OCI-M2 (cell line): ENCODE measurements around the gene SPATA31E1.
"Not testable (repeated sequence)": the region's sequence is repeated elsewhere in the genome, so short reads cannot be mapped to it uniquely, and the experiment has no call there.

Experiments used
- DNase-seq: peaks from one replicate; lab custom pipeline; 2025; ENCODE audit not compliant: unreplicated experiment; lab: John Stamatoyannopoulos, UW

SPATA31E1 gene

GRCh38 chr9:87919013-87919412, 36.3 kb downstream of the SPATA31E1 start:
- DNase-seq: not testable (repeated sequence)

GRCh38 chr9:87921561-87921960, 38.9 kb downstream of the SPATA31E1 start:
- not testable (repeated sequence) for DNase-seq

GRCh38 chr9:87923012-87923411, 40.3 kb downstream of the SPATA31E1 start:
- not testable (repeated sequence) for DNase-seq

DNA sequence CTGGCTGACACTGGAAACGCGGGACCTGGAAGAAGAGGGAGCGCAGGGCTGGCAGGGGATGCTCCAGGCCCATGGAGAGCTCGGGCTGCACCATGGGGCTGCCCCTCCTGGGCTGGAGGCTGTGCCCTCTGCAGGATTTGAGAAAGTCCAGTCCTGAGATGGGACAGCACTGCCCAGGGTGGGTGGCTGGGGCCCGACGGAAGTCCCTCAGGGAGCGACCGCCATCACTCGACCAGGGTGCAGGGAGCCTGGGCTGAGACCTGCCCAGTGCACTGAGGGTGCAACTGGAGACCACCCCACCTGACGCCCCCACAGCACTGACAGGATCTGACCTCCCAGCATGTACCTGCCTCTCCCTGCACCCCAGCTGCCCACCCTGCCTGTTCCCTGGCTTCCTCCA, 42.2 kb downstream of the SPATA31E1 start:
- not testable (repeated sequence) for DNase-seq

DNA sequence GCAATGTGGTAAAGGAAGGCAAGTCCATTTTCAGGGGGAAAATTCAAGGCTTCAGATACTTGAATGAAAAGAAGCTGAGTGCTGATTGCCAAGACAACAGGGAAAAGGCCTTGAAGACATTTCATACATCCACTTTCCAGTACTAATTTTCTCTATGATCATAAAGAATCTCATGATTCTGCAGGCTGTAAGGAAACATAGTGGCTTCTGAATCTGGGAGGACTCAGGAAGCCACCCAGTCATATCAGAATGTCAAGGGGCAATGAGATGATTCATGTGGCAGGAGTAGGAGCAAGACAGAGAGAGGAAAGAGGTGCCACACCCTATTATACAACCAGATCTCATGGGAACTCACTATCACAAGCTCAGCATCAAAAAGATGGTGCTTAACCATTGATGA, 46.5 kb downstream of the SPATA31E1 start:
- DNase-seq: not testable (repeated sequence)

DNA sequence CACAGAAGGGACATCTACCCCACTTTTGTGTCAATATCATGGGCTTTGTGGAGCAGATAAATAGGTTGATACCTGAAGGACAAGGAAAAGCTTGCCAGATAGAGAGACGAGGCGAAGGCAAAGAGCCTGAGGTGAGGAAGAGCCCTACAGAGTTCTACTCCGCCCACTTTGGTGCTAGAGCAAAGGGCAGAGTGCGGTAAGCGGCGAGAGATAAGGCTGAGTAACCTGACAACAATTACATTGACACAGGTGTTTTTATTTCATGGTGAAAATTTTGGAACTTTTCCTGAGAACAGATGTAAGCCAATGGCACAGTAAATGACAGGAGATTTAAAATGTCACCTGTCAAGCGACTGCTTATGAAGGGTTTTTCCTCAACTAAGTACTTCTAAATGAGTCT, 51.8 kb downstream of the SPATA31E1 start:
- DNase-seq: not testable (repeated sequence)

DNA sequence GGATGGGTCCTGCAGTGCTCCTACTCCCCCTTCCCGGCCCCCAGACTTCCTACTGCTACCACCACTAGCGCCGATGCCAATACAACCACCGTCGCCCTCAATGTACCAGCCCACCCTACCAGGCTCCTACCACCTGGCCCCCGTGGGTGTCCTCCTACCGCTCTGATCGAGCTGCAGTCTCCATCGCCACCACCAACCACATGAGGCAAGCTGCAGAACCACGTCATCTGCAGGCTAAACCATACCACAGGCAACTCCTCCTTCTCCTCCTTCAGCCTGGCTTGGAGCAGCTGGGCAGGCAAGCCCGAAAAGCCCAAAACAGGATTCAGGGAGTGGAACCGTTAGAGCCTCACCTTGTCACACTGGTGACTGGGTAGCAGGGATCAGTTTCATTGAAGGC, 54.7 kb downstream of the SPATA31E1 start:
- DNase-seq: not testable (repeated sequence)

GRCh38 chr9:87937918-87938317, 55.2 kb downstream of the SPATA31E1 start:
- DNase-seq: not testable (repeated sequence)

GRCh38 chr9:87938336-87938735, 55.7 kb downstream of the SPATA31E1 start:
- DNase-seq: not testable (repeated sequence)
